DMS153 treated with DMSO at 0.1 percent for 48 hours (cell line): ENCODE measurements around the gene IKZF3.
"Not testable (repeated sequence)": the region's sequence is repeated elsewhere in the genome, so short reads cannot be mapped to it uniquely, and the experiment has no call there.

Experiments
- DNase-seq: peaks from one replicate; lab custom pipeline; 2025; ENCODE audit not compliant: unreplicated experiment; lab: John Stamatoyannopoulos, UW

The IKZF3 gene

GRCh38 chr17:39757176-39757662, 106.9 kb downstream of the IKZF3 start:
- no peak for DNase-seq

- no peak for DNase-seq
Measured at GRCh38 chr17:39756380-39757079, 107.6 kb downstream of the IKZF3 start.

DNA sequence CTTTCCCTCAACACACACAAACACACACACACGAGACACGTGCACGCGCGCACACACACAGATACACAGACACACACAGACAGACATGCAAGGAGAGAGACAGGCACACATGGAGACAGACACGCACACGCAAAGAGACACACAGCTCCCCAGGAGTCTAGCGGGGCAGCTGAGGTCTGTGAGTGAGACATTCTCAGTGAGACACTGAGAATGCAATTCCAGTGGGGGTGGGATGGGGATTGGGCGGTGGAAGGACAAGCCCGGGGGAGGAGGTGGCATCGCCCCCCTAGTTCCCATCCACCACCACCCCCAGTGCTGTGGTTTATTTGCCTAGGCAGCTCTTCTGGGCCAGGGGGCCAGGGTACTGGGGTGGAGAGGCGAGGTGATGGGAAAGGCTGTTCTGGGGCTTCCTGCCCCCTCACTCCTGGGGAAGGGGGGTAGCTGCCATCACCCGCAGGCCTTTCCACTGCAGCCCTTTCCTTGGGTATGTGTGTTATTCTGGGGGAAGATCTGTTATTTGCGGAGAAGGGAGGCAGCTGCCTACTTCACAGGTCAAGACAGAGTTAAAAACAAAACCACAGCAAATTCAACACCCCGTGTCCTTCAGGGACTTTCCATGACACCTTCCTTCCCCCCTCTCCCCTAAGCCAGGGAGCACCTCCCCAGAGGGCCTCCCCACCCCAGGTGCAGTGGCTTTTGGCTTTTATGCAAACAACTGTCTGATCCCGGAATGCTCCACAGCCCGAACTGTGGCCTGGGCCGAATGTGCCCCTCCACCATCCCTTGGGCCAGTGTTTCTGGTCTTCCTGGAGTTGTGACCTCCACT, 108.3 kb downstream of the IKZF3 start:
- no peak for DNase-seq

GRCh38 chr17:39754958-39755553, 109.1 kb downstream of the IKZF3 start:
- no peak for DNase-seq

DNA sequence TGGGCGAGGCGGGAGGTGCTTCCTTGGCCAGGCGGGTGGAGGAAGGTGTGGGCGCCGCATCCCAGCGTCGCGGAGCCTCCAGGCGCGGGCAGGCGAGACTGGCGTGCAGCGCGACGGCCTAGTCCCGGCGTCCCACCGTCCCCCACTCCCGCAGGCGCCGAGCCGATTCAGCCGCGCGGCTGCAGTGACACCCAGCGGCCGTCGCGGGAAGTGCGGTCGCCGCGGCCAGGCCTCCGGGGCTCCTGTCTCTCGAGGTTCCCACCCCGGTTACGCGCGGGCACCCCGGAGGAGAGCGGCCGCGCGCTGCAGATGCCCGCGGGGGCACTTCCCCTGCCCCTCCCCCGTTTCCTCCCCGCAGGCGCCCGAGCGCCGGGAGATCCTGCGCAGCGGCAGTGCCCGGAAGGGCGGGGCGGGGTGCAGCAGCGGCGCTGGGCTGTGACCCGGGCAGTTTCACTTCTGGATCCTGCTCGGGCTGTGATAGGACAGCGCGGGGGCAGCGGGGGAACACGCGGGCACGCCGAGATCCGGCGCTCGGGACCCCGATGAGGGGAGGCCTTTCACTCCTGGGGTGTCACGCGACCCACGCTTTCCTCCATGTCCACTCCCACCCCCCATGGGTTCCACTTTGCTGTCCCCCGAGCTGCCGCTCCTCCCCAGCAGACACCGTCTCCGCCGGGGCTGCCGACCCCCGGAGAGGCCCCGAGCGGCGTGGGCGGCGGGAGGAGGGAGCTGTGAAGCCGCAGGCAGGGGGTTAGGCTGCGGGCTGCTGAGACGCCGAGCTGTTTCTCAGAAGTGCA, 109.8 kb downstream of the IKZF3 start:
- peak; percentile 87 for DNase-seq

DNA sequence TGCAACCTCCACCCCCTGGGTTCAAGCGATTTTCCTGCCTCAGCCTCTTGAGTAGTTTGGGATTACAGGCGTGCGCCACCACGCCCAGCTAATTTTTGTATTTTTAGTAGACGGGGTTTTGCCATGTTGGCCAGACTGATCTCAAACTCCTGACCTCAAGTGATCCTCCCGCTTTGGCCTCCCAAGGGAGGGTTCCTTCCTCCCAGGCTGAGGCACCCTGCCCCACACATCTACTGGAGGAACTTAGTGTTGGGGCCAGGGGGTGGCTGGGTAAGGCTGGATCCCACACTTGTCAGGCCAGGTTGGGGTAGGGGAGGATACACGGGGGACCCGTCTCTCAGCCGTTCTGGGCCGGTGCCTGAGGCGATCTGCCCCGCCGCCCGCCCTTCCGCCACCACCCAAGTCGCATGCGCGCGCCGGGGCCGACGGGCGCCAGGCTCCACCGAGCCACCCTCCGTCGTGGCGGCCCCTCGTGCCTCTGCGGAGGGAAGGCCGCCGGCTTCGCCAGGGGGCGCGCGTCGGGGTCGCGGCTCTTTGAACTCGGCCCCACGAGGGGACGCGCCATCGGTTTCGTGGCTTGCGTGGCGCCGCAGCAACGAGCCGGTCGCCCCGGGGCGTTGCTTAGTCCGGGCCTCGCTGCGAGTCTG, 110.5 kb downstream of the IKZF3 start:
- peak; percentile 65 for DNase-seq

- DNase-seq = no peak
Measured at GRCh38 chr17:39752241-39752881, 111.8 kb downstream of the IKZF3 start.

DNA sequence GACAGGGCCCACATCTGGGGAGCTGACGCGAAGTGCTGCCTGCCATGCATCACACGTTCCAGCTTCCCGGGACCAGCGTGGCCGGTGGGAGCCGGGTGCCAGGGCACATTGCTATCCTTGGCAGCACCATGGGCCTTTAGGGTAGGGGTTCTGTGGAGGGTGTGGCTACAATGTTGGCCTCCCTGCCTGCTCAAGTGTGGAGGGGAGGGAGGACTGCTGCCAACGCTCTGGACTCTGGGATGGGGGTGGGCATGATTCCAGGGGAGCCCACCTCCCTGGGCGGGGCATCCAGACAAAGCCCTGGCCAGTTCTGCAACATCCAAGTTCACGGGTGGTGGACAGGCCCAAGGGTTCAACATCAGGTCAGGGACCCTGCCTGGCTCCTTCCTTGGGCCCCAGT, 112.5 kb downstream of the IKZF3 start:
- DNase-seq = no peak

GRCh38 chr17:39751016-39751543, 113.0 kb downstream of the IKZF3 start:
- no peak for DNase-seq

DNA sequence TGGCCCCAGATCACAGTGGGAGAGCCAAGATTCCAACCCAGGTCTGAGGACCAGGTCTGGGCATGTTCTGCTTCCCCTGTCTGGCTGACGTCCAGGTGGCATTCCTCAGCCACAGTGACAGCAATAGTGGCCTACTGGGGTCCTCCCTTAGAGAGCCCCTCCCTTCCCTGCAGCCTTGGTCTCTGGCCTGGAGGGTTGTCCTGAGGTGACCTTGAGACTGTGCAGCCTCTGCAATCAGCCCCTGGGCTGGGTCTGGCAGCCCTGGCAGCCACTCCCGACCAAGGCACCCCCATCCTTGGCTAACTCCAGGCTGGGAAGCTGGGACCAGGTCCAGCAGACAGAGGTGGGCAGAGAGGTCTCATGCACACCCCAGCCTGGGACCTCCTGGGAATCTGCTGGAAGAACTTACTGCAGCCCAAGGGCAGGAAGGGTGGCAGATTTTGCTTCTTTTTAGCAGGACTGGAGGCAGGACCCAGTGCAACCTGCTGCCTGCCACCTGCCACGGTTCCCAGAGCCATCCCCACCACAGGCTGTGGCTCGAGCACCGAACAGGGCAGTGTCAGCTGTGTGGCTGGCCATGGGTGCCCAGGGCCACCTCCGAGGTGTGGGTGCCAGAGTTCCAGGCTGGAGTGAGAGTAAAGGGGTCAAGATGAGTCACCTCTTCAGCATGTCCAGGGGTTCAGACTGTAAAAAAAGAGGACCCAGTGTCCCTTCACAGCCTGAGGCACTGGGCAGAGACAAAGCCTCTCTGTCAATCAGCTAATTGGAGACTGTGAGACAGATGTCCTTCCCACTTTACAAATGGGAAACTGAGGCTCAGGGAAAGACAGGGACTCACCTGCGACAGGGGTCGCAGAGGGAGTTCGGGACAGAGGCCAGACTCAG, 113.7 kb downstream of the IKZF3 start:
- DNase-seq = no peak

GRCh38 chr17:39748444-39749034, 115.6 kb downstream of the IKZF3 start:
- DNase-seq = not testable (repeated sequence)

- no peak for DNase-seq
Measured at GRCh38 chr17:39747745-39748144, 116.4 kb downstream of the IKZF3 start.

DNA sequence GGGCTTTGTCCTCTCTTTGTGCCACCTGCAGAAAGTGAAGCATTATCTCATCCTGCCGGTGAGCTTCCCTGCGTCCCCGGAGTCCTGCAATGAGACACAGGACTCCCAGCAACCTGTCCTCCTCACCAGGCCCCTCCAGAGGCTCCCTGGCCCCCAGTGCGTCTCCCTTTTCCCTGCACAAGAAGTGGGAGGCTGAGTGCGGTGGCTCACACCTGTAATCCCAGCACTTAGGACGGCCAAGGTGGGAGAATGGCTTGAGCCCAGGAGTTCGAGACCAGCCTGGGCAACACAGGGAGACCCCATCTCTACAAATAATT, 118.0 kb downstream of the IKZF3 start:
- no peak for DNase-seq

GRCh38 chr17:39745335-39746144, 118.6 kb downstream of the IKZF3 start:
- DNase-seq = no peak

GRCh38 chr17:39744836-39745215, 119.3 kb downstream of the IKZF3 start:
- DNase-seq = no peak

DNA sequence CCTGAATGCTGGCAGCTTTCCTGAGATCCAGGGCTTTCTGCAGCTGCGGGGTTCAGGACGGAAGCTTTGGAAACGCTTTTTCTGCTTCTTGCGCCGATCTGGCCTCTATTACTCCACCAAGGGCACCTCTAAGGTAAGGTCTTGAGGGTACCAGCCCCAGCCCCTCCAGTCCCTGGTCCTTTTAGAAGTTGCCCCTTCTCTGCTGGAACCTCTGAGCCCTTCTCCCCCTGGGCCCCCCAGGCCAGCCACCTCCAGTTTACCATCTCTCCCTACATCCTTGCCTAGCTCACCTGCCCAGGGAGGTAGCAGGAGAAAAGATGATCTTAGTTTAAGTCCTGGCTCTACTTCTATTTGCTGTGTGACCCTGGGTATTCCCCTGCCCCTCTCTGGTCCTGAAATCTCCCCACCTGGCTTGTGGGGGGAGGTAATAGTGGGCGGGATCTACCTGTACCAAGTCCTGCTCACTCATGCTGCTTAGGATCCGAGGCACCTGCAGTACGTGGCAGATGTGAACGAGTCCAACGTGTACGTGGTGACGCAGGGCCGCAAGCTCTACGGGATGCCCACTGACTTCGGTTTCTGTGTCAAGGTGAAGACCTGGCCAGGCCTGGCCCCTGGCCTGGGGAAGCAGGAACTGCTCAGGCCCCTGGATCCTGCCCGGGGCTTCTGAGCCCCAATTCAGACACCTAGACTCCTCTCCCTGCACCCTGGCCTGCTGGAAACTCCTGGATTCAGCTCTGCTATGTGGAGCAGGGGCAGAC, 119.9 kb downstream of the IKZF3 start:
- DNase-seq = no peak

- no peak for DNase-seq
Measured at GRCh38 chr17:39742856-39743436, 121.2 kb downstream of the IKZF3 start.
